ENCODE measurements around the gene FANCI.

The FANCI gene

DNA sequence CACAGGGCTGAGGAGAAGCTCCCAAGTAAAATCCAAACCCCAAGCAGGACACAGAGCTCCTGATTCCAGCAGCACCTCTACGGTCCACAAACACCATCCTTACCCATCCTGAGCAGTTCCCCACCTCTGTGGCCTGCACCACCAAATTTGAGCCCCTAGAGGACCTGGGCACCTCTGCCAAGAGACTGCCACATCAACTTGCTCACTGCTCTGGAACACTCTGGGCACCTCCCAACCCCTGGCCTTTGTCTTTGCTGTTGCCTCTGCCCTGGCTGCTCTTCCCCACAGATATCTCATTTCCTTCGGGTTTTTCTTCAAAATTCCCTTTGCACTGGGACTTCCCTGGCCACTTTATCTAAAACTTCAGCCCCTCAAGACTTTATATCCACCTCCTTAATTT, 28.2 kb upstream of the FANCI start:
- no peaks in the 10 kb centered on the region for H3K27me3 ChIP-seq (ENCODE audit: insufficient read depth, low read depth, severe bottlenecking)
- no peak for DNase-seq
- H3K36me3 ChIP-seq: no peaks in the 10 kb centered on the region
- no peaks in the 10 kb centered on the region for H3K9me3 ChIP-seq (ENCODE audit: severe bottlenecking)
- no peak overlapping the region for H3K4me3 ChIP-seq (ENCODE audit: low read depth, low read length)
- TF ChIP-seq, protein P1, sequence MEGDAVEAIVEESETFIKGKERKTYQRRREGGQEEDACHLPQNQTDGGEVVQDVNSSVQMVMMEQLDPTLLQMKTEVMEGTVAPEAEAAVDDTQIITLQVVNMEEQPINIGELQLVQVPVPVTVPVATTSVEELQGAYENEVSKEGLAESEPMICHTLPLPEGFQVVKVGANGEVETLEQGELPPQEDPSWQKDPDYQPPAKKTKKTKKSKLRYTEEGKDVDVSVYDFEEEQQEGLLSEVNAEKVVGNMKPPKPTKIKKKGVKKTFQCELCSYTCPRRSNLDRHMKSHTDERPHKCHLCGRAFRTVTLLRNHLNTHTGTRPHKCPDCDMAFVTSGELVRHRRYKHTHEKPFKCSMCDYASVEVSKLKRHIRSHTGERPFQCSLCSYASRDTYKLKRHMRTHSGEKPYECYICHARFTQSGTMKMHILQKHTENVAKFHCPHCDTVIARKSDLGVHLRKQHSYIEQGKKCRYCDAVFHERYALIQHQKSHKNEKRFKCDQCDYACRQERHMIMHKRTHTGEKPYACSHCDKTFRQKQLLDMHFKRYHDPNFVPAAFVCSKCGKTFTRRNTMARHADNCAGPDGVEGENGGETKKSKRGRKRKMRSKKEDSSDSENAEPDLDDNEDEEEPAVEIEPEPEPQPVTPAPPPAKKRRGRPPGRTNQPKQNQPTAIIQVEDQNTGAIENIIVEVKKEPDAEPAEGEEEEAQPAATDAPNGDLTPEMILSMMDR (IDR thresholded peaks at IDR 0.05; ENCODE audit: low read depth, low read length): no peak
- no peak overlapping the region for H3K27ac ChIP-seq

- no peaks in the 10 kb centered on the region for H3K36me3 ChIP-seq
- H3K27me3 ChIP-seq (ENCODE audit: insufficient read depth, low read depth, severe bottlenecking): no peaks in the 10 kb centered on the region
- no peak overlapping the region for H3K4me3 ChIP-seq (ENCODE audit: low read depth, low read length)
- DNase-seq: no peak
- no peaks in the 10 kb centered on the region for H3K9me3 ChIP-seq (ENCODE audit: severe bottlenecking)
- TF ChIP-seq, protein P1 (IDR thresholded peaks at IDR 0.05; ENCODE audit: low read depth, low read length): no peak
- no peak overlapping the region for H3K27ac ChIP-seq
These were observed 26.7 kb upstream of the FANCI start for GRCh38 chr15:89217031-89217430.

GRCh38 chr15:89217686-89218376, 25.9 kb upstream of the FANCI start:
- TF ChIP-seq, protein P1 (IDR thresholded peaks at IDR 0.05; ENCODE audit: low read depth, low read length): no peak
- DNase-seq: no peak
- H3K9me3 ChIP-seq (ENCODE audit: severe bottlenecking): no peaks in the 10 kb centered on the region
- H3K36me3 ChIP-seq: no peaks in the 10 kb centered on the region
- H3K27me3 ChIP-seq (ENCODE audit: insufficient read depth, low read depth, severe bottlenecking): no peaks in the 10 kb centered on the region
- H3K4me3 ChIP-seq (ENCODE audit: low read depth, low read length): no peak overlapping the region
- no peak overlapping the region for H3K27ac ChIP-seq

DNA sequence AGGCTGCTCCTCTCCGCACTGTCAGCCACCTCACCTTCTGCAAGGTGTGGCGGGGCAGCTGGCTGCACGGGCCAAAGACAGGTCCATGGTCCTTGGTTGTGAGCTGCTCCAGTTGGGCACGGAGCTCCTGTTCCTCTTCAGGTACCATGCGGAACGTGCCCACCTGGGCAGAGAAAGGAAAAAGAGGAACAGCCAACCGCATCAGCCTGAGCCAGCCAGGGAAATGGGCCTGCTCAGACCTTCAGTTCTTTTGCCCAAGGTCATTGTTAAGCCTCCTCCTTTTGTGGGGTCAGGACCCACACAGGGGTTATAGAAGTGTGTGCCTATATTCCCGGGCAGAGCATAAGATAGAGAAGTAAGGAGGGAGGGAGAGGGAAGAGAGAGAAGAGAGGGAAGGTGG, 25.2 kb upstream of the FANCI start:
- H3K27me3 ChIP-seq (ENCODE audit: insufficient read depth, low read depth, severe bottlenecking): no peaks in the 10 kb centered on the region
- H3K4me3 ChIP-seq (ENCODE audit: low read depth, low read length): no peak overlapping the region
- H3K27ac ChIP-seq: no peak overlapping the region
- H3K36me3 ChIP-seq: no peaks in the 10 kb centered on the region
- DNase-seq: no peak
- H3K9me3 ChIP-seq (ENCODE audit: severe bottlenecking): no peaks in the 10 kb centered on the region
- TF ChIP-seq, protein P1 (IDR thresholded peaks at IDR 0.05; ENCODE audit: low read depth, low read length): no peak

- Histone ChIP-seq H3K27me3 (ENCODE audit: insufficient read depth, low read depth, severe bottlenecking) (no peaks in the 10 kb centered on the region), H3K27ac (no peak within 1 kb of the TSS), H3K36me3 (no peaks in the 10 kb centered on the region)
These were observed 22.2 kb upstream of the FANCI start, which contains the start of gene RLBP1 for GRCh38 chr15:89221543-89221942. RLBP1 (minus strand) TSS chr15:89221579; CDS start chr15:89218975, 2,604 bp downstream.

More at GRCh38 chr15:89221543-89221942, 22.2 kb upstream of the FANCI start, which contains the start of gene RLBP1:
- no peak within 1 kb of the TSS for H3K4me3 ChIP-seq (ENCODE audit: low read depth, low read length)
- DNase-seq: no peak
- TF ChIP-seq, protein P1 (IDR thresholded peaks at IDR 0.05; ENCODE audit: low read depth, low read length): no peak
- H3K9me3 ChIP-seq (ENCODE audit: severe bottlenecking): no peaks in the 10 kb centered on the region

Measured in WERI-Rb-1 (cell line).